Measurements from ENCODE around the gene RABEP1.

RABEP1 gene

GRCh38 chr17:5282642-5283217 is 646 bp downstream of the RABEP1 start:
- DNase-seq, result no peak

- no peak for DNase-seq
These were observed 1.7 kb downstream of the RABEP1 start for GRCh38 chr17:5283571-5284315.

GRCh38 chr17:5284681-5285080 is 2.6 kb downstream of the RABEP1 start:
- no peak for DNase-seq

DNA sequence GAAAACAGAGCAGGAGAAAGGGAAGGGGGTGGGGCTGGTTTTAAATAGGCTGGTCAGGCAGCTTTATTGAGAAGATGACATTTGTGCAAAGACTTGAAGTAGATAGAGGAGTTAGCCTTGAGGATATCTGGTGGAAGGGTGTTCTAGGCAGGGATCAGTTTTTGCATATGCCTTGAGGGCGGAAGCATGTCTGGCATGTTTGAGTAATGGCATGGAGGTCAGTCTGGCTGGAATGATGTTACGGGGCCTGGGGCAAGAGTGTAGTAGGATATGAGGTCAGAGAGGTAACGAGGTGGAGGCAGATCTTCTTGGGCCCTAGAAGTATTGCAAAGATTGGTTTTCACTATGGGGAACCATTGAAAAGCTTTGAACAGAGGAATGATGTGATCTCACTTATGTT is 4.8 kb downstream of the RABEP1 start:
- DNase-seq, result no peak

GRCh38 chr17:5291683-5292350 is 9.7 kb downstream of the RABEP1 start:
- DNase-seq, result no peak

- DNase-seq, result no peak
These were observed 15.2 kb downstream of the RABEP1 start for GRCh38 chr17:5297245-5297644.

DNA sequence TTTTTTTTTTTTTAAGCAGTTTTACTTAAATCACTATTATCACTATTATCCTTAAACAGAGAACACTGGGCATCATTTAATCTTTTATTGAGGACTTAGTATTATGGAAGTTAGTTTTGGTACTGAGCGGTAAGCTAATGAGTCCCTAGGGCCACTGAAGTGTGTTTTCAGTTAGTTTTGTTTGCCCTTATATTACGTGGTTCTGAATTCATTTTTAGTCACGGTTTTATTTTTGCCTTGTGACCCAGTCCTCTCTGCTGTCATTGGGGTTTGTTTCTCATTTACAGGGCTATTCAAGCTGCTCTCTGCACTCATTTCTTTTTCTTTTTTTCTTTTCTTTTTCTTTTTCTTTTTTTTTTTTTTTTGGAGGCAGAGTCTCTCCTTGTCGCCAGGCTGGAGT is 17.3 kb downstream of the RABEP1 start:
- DNase-seq, result no peak

- no peak for DNase-seq
These were observed 22.6 kb downstream of the RABEP1 start for GRCh38 chr17:5304636-5305035.

DNA sequence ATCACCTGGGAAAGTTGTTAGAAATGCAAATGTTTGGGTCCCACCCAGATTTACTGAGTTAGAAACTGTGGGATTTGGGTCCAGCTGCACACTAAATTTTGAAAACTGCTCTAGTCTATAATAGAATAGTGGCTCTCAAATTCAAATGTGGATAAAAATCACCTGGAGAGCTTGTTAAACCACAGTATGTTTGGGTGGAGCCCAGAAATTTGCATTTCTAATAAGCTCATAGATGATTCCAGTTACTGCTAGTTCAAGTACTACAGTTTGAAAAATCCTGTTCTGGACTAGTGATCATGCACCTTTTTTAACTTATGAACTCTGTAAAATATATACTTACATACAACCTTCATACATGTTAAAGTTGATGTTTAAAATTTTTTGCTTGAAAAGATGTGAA is 27.8 kb downstream of the RABEP1 start:
- DNase-seq, result no peak

DNA sequence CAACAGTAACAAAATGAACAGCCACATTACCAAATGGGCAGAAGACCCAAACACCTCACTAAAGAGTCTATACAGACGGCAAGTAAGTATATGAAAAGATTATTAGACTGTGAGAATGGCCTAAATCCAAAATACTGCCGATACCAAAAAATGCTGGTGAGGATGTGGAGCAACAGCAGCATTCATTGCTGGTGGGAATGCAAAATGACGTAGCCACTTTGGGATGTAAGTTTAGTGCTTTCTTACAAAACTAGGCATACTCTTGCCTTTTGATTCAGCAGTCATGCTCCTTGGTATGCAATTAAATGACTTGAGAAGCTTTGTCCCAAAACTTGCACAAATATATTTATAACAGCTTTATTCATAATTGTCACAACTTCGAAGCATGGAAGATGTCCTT is 43.8 kb downstream of the RABEP1 start:
- DNase-seq, result no peak

DNA sequence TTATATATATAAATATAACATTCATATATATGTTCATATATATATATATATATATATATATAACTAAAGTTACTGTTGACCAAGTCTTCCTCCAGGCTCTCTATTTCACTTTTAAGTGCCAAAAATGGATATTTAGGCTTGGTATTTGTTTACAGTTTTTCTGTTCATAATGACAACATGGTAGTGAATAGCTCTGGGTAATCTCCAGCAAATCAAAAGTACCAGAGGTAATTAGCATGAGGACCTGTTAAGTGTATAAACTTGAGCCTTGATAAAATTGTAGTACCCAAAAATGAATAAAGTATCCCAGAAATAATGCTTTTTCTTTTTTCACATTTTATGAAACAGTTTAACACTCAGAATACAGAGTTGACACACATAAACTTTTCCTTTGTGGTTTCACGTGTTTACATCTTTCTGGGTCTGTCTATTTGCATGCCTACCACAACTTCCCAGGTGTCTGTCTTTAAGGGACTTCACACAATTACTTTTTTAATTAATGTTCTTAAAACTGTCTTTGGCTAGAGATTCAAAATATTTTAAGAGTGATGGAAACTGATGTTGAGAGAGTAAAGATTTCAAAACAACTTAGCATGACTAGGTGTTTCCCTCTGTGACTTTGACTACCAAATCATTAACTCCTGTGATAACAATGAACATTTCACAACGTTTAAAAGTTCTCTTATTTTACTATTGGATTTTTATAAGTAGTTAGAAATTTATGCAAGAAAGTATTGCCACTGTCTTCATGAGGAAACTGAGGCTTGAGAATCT is 47.9 kb downstream of the RABEP1 start:
- DNase-seq, result no peak

- no peak for DNase-seq
These were observed 48.9 kb downstream of the RABEP1 start for GRCh38 chr17:5330981-5331380.

DNA sequence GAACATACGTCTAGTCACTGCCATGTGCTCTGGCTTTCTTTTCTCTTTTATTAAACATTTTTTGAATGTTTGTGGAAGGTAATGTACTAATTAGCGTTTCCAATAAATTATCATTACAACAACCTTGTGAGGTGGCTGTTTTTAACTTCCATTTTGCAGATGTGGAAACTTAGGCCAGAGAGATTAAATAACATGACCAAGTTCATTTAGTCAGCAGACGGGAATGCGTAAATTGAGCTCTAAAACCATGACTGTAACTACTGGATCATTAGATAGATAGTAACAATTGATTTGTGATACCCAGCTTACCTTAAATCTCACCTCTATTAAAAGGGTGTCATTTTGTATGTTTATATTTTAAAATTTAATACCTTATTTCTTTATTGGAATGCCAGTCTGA is 49.4 kb downstream of the RABEP1 start:
- DNase-seq, result no peak

DNA sequence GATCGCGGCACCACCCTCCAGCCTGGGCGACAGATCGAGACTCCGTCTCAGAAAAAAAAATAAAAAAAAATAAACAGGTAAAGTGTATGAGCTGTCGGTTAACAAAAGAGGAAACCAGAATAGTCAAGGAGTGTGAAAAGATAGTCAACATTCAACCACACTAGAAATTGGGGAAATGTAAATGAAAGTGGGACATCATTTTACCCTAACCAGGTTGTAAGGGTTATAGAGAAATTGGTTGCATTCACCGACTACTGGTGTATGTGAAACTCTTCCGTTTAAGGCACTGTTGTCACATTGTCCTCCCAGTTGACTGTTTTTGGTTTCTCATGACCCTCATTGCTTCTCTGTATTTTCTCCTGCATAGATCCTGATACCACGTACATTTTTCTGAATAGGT is 62.8 kb downstream of the RABEP1 start:
- no peak for DNase-seq

DNA sequence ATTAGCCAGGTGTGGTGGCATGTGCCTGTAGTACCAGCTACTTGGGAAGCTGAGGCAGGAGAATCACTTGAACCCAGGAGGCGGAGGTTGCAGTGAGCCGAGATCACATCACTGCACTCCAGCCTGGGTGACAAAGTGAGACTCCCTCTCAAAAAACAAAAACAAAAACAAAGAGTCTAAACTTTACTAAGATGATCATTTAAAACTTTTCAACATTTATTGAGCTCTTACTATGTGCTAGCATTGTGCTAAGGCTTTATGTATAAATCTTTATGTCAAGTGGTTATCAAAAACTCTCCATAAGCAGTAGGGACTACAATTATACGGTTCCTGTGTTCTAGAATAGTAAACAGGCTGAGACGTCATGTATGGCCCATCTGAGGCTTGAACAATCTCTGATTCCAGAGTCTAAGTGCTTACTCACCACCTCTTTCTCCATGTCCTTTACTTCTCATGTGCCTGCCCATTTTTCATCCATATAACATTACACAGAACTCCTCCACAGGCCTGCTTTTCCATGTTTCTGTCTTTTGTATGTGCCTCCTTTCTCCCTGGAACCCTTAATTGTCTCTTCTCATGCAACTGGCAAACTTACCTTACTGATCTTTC is 70.7 kb downstream of the RABEP1 start:
- no peak for DNase-seq

DNA sequence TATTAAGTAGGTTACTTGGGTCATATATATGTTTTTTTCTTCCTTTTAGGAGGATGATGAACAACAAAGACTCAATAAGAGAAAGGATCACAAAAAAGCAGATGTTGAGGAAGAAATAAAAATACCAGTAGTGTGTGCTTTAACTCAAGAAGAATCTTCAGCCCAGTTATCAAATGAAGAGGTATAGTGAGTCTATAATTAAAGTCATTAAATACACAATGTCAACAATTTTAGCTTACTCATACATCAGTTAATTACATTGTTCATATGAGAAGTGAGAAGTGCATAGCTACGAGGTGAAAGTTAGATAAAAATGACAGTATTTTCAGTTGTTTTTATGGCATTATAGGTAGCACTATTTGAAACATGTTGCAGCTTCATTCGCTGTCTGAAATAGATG is 72.2 kb downstream of the RABEP1 start:
- DNase-seq, result no peak

GRCh38 chr17:5354886-5355415 is 72.9 kb downstream of the RABEP1 start:
- no peak for DNase-seq

DNA sequence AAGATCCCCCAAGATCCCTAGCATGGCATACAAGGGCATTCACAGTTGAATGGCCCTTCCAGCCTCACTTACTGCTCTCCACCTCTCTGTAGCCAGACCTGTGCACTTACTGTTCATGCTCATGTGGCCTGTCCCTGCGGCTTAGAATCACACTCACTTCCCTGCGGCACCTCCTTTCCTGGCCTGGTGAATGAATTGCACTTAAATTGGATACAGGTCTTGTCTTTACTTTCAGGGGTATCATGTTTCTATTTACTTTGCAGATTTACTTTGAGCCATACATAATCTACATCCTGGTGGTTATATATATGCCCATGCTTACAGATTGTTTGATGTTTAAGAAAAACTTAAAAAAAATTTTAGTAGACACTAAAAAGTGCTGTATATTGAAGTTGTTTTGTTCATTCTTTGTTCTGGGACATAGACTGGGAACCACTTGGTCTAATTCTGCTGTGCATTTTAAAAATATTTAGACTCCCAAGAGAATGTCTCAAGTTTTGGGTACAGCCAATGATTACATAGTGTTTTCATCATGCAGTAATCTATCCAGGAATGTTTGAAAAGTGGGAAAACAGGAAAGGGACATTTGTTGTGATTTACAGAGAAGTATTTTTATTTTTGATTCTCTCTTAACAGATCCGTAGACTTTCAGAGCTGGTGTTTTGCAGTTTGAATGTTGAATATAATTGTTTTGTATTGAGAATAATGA is 73.5 kb downstream of the RABEP1 start:
- DNase-seq, result no peak

- no peak for DNase-seq
These were observed 79.3 kb downstream of the RABEP1 start for GRCh38 chr17:5361426-5361825.

GRCh38 chr17:5362162-5362811 is 80.2 kb downstream of the RABEP1 start:
- no peak for DNase-seq

- no peak for DNase-seq
These were observed 82.1 kb downstream of the RABEP1 start for GRCh38 chr17:5364156-5364555.

DNA sequence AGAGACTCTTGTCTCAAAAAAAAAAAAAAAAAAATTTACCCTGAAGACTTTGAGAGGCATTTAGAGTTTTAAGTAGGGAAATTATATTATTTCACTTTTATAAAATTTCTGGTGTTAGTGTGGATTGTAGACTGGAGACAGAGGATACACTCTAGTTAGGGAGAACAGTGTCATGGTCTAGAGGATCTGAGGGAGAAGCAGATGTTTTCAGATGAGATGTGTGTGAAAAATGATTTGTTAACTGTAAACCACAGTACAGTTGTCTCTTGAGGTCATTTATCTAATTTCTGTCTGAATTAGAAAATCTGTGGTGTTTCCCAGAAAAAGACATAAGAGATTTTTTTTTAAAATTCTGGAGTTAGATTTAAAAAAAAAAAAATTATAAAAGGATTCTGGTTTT is 82.6 kb downstream of the RABEP1 start:
- DNase-seq, result no peak
